Panc1 (cell line): ENCODE measurements around the gene CFAP298.

Experiments used
- CTCF ChIP-seq: fragments of 450-650 bp; IDR thresholded peaks from 2 replicates; pipeline ENCODE4 v1.5.1; 2017; ENCODE audit warnings: mild to moderate bottlenecking
- REST ChIP-seq, 2 experiments: IDR thresholded peaks; 2 replicates each; pipeline ENCODE4 v1.6.1; 2011 to 2012; ENCODE audit warnings: low read depth in 2 of 2, control low read depth in 1 of 2, low read length in 1 of 2, mild to moderate bottlenecking in 1 of 2, moderate library complexity in 1 of 2; ENCODE audit not compliant: insufficient read depth in 1 of 2

DNA sequence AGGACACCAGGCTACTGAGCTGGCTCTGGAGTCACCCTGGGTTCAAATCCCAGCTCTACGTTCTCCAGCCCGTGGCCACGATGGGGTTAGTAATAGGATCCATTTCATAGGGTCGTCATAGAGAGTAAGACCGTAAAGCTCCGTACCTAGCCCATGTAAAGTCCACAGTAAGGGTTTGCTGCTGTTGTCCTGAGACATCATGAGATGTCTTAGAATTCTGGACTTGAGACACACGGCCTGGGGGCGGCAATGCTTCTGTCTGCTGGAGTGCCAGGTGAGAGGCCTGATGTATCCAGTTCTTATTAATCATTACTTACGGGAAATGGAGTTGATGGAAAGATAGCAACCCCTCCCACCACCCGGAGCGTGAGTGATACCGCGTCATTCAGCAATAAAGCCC is 30.4 kb downstream of the CFAP298 start:
- TF ChIP-seq REST (IDR thresholded peaks at IDR 0.05; ENCODE audit: insufficient read depth in 1 of 2, low read depth in 2 of 2, low read length in 1 of 2) (no peak), CTCF (no peak)
